B cell (primary cell): ENCODE measurements around the gene VWA8.
"Not testable (repeated sequence)": the region's sequence is repeated elsewhere in the genome, so short reads cannot be mapped to it uniquely, and the experiment has no call there.

Source experiments
- EZH2 ChIP-seq: IDR thresholded peaks from 2 replicates; pipeline ENCODE4 v1.6.1; 2012; ENCODE audit warnings: borderline replicate concordance, low read depth, mild to moderate bottlenecking, moderate library complexity, low read length; ENCODE audit not compliant: insufficient read depth, poor library complexity, severe bottlenecking
- TF ChIP-seq, protein P1 (sequence below): fragments of 200-600 bp; IDR thresholded peaks from one replicate; pipeline ENCODE4 v1.8.0; 2022; ENCODE audit warnings: antibody characterized with exemption, mild to moderate bottlenecking

DNA sequence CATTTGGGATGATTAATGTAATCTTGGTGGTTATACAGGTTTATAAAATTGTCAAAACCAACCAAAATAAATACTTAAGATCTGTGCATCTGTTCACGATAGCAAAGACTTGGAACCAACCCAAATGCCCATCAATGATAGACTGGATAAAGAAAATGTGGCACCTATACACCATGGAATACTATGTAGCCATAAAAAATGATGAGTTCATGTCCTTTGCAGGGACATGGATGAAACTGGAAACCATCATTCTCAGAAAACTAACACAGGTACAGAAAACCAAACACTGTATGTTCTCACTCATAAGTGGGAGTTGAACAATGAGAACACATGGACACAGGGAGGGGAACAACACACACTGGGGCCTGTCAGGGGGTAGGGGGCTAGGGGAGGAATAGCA lies 11.8 kb downstream of the VWA8 start:
- TF ChIP-seq, protein P1, sequence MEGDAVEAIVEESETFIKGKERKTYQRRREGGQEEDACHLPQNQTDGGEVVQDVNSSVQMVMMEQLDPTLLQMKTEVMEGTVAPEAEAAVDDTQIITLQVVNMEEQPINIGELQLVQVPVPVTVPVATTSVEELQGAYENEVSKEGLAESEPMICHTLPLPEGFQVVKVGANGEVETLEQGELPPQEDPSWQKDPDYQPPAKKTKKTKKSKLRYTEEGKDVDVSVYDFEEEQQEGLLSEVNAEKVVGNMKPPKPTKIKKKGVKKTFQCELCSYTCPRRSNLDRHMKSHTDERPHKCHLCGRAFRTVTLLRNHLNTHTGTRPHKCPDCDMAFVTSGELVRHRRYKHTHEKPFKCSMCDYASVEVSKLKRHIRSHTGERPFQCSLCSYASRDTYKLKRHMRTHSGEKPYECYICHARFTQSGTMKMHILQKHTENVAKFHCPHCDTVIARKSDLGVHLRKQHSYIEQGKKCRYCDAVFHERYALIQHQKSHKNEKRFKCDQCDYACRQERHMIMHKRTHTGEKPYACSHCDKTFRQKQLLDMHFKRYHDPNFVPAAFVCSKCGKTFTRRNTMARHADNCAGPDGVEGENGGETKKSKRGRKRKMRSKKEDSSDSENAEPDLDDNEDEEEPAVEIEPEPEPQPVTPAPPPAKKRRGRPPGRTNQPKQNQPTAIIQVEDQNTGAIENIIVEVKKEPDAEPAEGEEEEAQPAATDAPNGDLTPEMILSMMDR = not testable (repeated sequence)
- not testable (repeated sequence) for TF ChIP-seq EZH2
